ENCODE measurements around the gene PANX1.

Gene PANX1

DNA sequence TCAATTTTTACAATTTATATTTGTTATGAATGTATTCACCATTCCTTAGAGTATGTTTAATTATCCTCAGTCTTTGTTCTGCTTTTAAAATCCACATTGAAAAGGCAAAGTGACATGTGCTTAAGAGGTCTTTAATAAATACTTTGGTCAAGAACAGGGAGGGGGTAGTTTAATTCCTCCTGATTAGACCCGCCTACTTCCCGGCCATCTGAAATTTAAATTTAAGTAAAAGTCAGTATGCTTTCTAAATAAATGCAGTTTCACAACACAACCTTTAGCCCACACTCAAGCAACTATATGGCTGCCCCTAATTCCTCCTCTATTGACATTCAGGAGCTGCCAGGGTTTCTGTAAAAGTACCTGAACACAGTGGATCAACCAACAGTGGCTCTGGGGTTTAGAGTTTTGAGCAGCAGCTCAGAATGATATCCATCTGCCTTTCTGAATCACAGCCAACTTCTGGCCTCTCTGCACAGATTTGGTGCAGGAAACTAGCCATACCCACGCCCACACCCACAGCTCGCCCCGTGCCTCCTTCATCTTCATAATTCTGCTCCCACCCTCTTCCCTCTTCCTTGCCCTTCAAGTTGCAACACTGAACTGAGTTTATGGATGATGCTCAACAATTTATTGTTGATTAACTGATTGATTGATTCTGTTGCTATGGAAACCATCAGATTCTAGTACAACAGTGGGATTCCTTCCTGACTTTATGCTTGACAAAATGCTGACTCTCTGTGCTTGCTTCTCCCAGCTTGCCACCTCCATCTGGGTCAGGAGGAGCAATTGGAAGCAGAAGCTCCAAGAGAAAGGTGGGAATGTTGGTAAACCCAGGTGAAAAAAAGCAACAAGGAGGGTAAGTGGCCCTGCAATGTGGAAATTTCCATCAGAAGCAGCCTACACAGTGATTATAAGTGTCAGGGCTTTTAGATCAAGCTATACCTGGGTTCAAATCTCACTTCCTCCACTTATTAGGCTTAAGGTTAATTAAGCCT is 70.8 kb downstream of the PANX1 start:
- peak; percentile 40 for DNase-seq (ENCODE audit: low read depth)
- TF ChIP-seq, protein P1, sequence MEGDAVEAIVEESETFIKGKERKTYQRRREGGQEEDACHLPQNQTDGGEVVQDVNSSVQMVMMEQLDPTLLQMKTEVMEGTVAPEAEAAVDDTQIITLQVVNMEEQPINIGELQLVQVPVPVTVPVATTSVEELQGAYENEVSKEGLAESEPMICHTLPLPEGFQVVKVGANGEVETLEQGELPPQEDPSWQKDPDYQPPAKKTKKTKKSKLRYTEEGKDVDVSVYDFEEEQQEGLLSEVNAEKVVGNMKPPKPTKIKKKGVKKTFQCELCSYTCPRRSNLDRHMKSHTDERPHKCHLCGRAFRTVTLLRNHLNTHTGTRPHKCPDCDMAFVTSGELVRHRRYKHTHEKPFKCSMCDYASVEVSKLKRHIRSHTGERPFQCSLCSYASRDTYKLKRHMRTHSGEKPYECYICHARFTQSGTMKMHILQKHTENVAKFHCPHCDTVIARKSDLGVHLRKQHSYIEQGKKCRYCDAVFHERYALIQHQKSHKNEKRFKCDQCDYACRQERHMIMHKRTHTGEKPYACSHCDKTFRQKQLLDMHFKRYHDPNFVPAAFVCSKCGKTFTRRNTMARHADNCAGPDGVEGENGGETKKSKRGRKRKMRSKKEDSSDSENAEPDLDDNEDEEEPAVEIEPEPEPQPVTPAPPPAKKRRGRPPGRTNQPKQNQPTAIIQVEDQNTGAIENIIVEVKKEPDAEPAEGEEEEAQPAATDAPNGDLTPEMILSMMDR (conservative IDR thresholded peaks at IDR 0.05; ENCODE audit: low read length), result no peak
- H3K4me3 ChIP-seq (ENCODE audit: low read length), result no peak overlapping the region

DNA sequence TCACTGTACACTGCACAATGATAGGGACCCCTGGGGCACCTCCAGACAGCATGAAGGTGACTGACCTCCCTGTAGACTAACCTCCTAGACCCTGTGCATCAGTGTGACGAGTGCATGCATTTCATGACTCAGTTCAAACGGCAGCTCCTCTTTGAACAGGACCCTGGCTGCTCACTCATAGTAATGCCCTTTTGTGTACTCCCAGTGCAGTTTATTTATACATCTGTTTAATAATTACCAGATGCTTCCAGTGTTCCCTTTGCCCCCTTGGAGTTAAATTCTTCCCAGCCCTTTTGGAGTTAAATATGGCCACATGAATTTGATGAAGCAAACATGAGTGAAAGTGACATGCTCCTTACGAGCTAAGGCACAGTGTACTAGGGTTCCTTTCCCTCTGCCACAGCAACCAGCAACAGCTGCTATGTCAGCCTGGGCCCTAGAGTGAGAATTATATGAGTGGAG is 72.4 kb downstream of the PANX1 start:
- no peak overlapping the region for H3K4me3 ChIP-seq (ENCODE audit: low read length)
- DNase-seq (ENCODE audit: low read depth), result peak; percentile 71
- TF ChIP-seq, protein P1 (conservative IDR thresholded peaks at IDR 0.05; ENCODE audit: low read length), result no peak

DNA sequence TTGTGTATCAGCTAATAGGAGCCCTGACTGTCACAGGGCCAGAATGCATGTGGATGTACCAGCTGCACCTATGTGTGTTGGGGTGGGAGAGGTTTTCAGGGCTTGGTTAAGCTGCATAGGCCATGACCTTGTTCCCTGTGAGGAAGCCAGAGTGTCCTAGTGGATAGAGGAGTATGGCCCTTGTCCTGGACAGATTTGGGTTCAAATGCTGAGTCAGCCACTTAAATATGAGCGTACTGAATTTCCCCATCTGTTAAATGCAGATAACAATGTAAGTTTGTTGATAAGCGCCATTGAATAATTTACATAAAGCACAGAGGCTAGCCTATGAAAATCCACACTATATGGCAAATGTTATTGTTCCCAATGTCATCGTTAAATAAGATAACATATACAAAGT is 74.4 kb downstream of the PANX1 start:
- no peak overlapping the region for H3K4me3 ChIP-seq (ENCODE audit: low read length)
- TF ChIP-seq, protein P1 (conservative IDR thresholded peaks at IDR 0.05; ENCODE audit: low read length), result no peak
- DNase-seq (ENCODE audit: low read depth), result no peak

DNA sequence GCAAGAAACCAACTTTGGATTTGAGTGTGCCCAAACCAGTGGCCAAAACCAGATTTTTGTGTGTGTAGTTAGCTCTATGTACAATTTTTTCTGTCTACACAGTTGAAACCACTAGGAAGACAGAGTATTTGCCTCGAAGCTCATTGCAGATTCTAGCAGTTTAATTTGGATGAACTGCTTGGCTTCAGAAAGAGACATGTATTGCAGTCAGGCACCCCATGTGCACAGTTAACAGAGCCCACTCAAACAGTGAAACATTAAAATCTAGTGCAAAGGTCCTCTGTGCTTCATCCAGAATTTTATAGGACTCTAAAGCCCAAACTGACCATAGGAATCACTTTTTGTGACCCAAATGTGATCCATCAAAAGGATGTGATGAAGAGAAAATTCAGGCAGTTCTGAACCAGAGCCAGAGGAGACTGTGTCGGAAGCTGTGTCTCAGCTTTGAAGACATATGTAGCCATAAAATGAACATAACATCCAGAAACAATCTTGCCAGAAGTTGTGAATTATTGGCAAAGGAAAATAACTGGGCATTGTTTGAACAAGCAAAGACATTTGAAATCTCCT is 82.7 kb downstream of the PANX1 start:
- TF ChIP-seq, protein P1 (conservative IDR thresholded peaks at IDR 0.05; ENCODE audit: low read length), result no peak
- DNase-seq (ENCODE audit: low read depth), result no peak
- H3K4me3 ChIP-seq (ENCODE audit: low read length), result no peak overlapping the region

DNA sequence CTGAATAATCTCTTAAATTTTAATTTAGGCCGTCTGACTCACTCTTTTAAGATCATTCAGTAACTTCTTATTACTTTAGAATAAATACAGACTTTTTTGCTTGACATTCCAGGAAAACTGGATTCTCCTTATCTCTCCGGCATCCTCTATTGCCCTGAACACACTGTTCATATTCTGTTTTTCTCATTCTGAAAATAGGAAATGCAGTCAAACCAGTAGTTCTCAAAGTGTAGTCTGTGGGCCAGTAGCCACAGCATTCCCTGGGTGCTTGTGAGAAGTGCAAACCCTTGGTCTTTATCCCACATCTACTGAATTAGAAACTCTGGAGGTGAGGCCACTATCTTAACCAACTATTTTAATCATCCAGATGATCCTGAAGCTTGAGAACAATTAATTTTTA is 84.3 kb downstream of the PANX1 start:
- H3K4me3 ChIP-seq (ENCODE audit: low read length), result no peak overlapping the region
- TF ChIP-seq, protein P1 (conservative IDR thresholded peaks at IDR 0.05; ENCODE audit: low read length), result no peak
- DNase-seq (ENCODE audit: low read depth), result no peak

DNA sequence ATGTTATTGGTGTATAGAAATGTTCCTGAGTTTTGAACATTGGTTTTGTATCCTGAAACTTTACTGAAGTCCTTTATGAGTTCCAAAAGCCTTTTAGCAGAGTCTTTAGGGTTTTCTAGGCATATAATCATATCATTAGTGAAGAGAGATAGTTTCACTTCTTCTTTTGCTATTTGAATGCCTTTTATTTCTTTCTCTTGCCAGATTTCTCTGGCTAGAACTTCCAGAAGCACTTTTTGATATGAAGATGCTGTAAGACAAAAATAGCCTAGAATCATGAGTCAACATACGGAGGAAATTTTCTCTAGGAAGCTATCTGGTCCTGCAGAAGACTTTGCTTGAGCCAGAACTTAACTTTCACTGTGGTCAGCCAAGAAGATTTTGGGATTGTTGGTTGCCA is 89.1 kb downstream of the PANX1 start:
- H3K4me3 ChIP-seq (ENCODE audit: low read length), result no peak overlapping the region
- TF ChIP-seq, protein P1 (conservative IDR thresholded peaks at IDR 0.05; ENCODE audit: low read length), result no peak
- DNase-seq (ENCODE audit: low read depth), result no peak
